Hematopoietic multipotent progenitor cell treated with erythropoietin and hydrocortisone succinate and interleukin-3 and kit ligand, for 8 days (in vitro differentiated cells): ENCODE data around the gene TNNI3K.

Experiments
- DNase-seq: peaks from one replicate; pipeline ENCODE4 v3.0.0-alpha.2; 2015

TNNI3K gene

GRCh38 chr1:74586253-74586897 lies 351.2 kb downstream of the TNNI3K start:
- DNase-seq, result no peak

GRCh38 chr1:74587888-74588287 lies 352.7 kb downstream of the TNNI3K start:
- no peak for DNase-seq

- DNase-seq, result no peak
These were observed 355.1 kb downstream of the TNNI3K start for GRCh38 chr1:74590288-74590687.

- DNase-seq, result no peak
These were observed 356.8 kb downstream of the TNNI3K start for GRCh38 chr1:74591949-74592348.

- DNase-seq, result no peak
These were observed 357.6 kb downstream of the TNNI3K start for GRCh38 chr1:74592580-74593355.
